DND-41 (cell line): ENCODE measurements around the gene BNC2.

Experiments used
- ATAC-seq: fragments of 200-7000 bp; cut with Tn5 transposase; 3 replicates; pipeline ENCODE4 v1.9.1; 2021; ENCODE audit warnings: low read depth; ENCODE audit not compliant: insufficient read depth
- DNase-seq: peaks from one replicate; pipeline ENCODE4 v3.0.0-alpha.2; 2020
- H2AFZ ChIP-seq: 2 replicates; pipeline ENCODE4 v1.6.0; 2012; ENCODE audit warnings: low read depth, low read length
- H3K27ac ChIP-seq: 2 replicates; pipeline ENCODE4 v1.5.1; 2012; ENCODE audit warnings: low read length, inconsistent platforms
- H3K27me3 ChIP-seq: fragments of 200-600 bp; sonication (generic); 2 replicates; pipeline ENCODE4 v1.6.0; 2012; ENCODE audit warnings: low read length, mild to moderate bottlenecking, inconsistent platforms; ENCODE audit not compliant: insufficient read depth, poor library complexity
- H3K36me3 ChIP-seq: 2 replicates; pipeline ENCODE4 v1.5.1; 2012; ENCODE audit warnings: low read length, inconsistent platforms; ENCODE audit not compliant: insufficient read depth
- H3K4me1 ChIP-seq: 2 replicates; pipeline ENCODE4 v1.5.1; 2012; ENCODE audit warnings: mild to moderate bottlenecking, low read length; ENCODE audit not compliant: insufficient read depth
- H3K4me2 ChIP-seq: 2 replicates; pipeline ENCODE4 v1.6.0; 2012; ENCODE audit warnings: mild to moderate bottlenecking, moderate library complexity, low read length, inconsistent platforms; ENCODE audit not compliant: insufficient read depth
- H3K4me3 ChIP-seq, 2 experiments: fragments of 200-600 bp in 1 of 2; shearing (Covaris generic) in 1 of 2; 2 replicates each; pipeline ENCODE4 v1.5.1; 2012 to 2016; ENCODE audit warnings: inconsistent platforms in 2 of 2, low read length in 2 of 2, mild to moderate bottlenecking in 2 of 2, low read depth in 1 of 2, moderate library complexity in 1 of 2
- H3K79me2 ChIP-seq: 2 replicates; pipeline ENCODE4 v1.6.0; 2012; ENCODE audit warnings: low read length, inconsistent platforms; ENCODE audit not compliant: insufficient read depth
- H3K9ac ChIP-seq: 2 replicates; pipeline ENCODE4 v1.6.0; 2012; ENCODE audit warnings: low read depth, mild to moderate bottlenecking, inconsistent platforms, low read length, moderate library complexity
- H3K9me3 ChIP-seq: 2 replicates; pipeline ENCODE4 v1.5.1; 2012; ENCODE audit warnings: low read length, moderate library complexity, mild to moderate bottlenecking, inconsistent platforms; ENCODE audit not compliant: insufficient read depth, severe bottlenecking
- H4K20me1 ChIP-seq: 2 replicates; pipeline ENCODE4 v1.6.0; 2012; ENCODE audit warnings: low read length; ENCODE audit not compliant: insufficient read depth
- EZH2 ChIP-seq: IDR thresholded peaks from 3 replicates; pipeline ENCODE4 v1.6.1; 2012; ENCODE audit warnings: borderline replicate concordance, low read depth, mild to moderate bottlenecking, moderate library complexity, low read length, inconsistent platforms; ENCODE audit not compliant: severe bottlenecking
- TF ChIP-seq, protein P1 (sequence below): IDR thresholded peaks from 2 replicates; pipeline ENCODE4 v1.5.1; 2012; ENCODE audit warnings: borderline replicate concordance, low read length, moderate library complexity, mild to moderate bottlenecking; ENCODE audit not compliant: poor library complexity, severe bottlenecking; ENCODE audit errors: extremely low read depth

Gene BNC2

DNA sequence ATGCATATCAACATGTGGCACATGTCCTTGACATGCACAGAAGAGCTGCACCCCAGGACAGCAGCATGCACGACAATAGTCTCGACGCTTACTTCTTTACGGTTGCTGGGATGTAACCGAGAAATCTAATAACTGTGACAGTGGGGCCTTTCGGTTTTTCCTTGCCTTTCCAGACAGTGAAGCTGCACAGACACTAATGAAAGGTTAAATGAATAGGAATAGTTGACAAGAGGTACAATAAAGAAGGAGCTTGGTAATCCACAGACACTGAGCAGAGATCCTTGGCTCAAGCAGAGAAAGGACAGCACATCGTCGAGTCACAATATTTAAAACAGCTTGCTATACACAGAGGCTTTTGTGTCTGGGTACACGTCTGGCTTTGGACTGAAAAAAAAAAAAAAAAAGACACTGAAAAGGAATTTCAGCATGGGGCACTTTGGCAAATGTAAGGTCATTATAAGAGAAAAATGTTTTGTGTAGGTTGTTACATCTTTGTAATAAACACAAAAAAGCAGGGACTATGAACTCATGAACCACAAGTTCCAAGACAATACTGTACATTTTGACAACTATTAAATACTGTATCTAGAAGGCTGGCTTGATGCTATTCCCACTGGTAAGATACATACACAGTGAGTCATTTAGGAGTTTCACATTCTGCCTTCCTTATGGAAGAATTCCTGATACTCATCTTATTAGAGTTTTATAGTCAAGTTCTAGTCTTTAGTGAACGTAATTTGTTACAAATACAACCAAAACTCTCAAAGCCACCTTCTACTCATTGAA, 5.6 kb downstream of the BNC2 start:
- Histone ChIP-seq H3K27ac (no peak overlapping the region), H3K79me2 (no peaks in the 10 kb centered on the region), H3K9me3 (no peaks in the 10 kb centered on the region), H2AFZ (no peak overlapping the region), H4K20me1 (0 out of 2 replicates have a peak, but pooled peaks cover 3% of the 10 kb centered on the region), H3K27me3 (peaks cover 12% of the 10 kb centered on the region), H3K9ac (no peak overlapping the region), H3K4me2 (no peak overlapping the region), H3K36me3 (no peaks in the 10 kb centered on the region), H3K4me1 (peaks cover 13% of the 10 kb centered on the region), H3K4me3 (no peak overlapping the region)
- TF ChIP-seq, protein P1, sequence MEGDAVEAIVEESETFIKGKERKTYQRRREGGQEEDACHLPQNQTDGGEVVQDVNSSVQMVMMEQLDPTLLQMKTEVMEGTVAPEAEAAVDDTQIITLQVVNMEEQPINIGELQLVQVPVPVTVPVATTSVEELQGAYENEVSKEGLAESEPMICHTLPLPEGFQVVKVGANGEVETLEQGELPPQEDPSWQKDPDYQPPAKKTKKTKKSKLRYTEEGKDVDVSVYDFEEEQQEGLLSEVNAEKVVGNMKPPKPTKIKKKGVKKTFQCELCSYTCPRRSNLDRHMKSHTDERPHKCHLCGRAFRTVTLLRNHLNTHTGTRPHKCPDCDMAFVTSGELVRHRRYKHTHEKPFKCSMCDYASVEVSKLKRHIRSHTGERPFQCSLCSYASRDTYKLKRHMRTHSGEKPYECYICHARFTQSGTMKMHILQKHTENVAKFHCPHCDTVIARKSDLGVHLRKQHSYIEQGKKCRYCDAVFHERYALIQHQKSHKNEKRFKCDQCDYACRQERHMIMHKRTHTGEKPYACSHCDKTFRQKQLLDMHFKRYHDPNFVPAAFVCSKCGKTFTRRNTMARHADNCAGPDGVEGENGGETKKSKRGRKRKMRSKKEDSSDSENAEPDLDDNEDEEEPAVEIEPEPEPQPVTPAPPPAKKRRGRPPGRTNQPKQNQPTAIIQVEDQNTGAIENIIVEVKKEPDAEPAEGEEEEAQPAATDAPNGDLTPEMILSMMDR = no peak
- no peak for TF ChIP-seq EZH2
- no peak for DNase-seq
- ATAC-seq = no peak

DNA sequence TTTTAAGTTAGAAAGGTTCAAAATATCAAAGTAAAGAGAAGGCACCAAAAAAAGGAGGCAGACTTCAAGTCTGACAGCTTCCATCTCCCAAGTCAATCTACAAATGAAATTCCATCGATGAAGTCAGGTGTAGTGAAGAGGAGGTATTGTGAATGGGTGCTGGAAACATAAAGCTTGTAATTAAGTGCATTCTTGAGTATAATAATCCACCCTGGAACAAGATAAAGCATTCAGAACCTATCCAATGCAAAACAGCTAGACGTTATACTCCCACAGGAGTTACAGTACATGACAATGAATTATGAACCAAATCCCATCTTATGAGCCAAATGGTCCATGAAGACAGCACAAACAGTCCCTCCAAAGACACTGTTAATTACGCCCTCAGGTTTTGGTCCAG, 22.3 kb downstream of the BNC2 start:
- no peak for DNase-seq
- Histone ChIP-seq H3K4me2 (no peak overlapping the region), H3K9ac (no peak overlapping the region), H3K9me3 (no peaks in the 10 kb centered on the region), H3K79me2 (no peaks in the 10 kb centered on the region), H2AFZ (no peak overlapping the region), H4K20me1 (no peaks in the 10 kb centered on the region), H3K4me1 (no peaks in the 10 kb centered on the region), H3K4me3 (no peak overlapping the region), H3K27me3 (no peaks in the 10 kb centered on the region), H3K36me3 (no peaks in the 10 kb centered on the region), H3K27ac (no peak overlapping the region)
- no peak for TF ChIP-seq EZH2
- TF ChIP-seq, protein P1 = no peak
- no peak for ATAC-seq

DNA sequence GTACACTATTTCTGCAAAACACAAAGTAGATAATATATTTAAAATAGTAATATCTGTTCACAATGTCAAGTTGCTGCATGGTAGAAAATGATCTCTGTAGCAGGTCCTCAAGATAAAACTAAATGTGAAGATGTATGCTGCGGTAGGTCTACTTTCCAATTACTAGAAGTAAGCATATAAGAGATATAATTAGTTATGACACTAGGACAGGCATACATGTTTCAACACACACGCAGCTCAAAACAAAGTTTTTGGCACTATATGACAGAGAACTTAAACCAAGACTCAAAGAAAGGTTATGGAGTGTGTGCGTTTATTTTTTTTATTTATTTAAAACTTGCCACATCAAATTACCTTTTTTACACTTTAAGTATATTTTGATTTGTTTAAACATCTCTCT, 23.5 kb downstream of the BNC2 start:
- Histone ChIP-seq H3K4me1 (no peaks in the 10 kb centered on the region), H3K27ac (no peak overlapping the region), H3K4me3 (no peak overlapping the region), H3K9ac (no peak overlapping the region), H3K27me3 (no peaks in the 10 kb centered on the region), H3K36me3 (no peaks in the 10 kb centered on the region), H3K9me3 (no peaks in the 10 kb centered on the region), H3K4me2 (no peak overlapping the region), H3K79me2 (no peaks in the 10 kb centered on the region), H4K20me1 (no peaks in the 10 kb centered on the region), H2AFZ (no peak overlapping the region)
- ATAC-seq (no peak), DNase-seq (no peak)
- TF ChIP-seq, protein P1 = no peak
- TF ChIP-seq EZH2 = no peak

DNA sequence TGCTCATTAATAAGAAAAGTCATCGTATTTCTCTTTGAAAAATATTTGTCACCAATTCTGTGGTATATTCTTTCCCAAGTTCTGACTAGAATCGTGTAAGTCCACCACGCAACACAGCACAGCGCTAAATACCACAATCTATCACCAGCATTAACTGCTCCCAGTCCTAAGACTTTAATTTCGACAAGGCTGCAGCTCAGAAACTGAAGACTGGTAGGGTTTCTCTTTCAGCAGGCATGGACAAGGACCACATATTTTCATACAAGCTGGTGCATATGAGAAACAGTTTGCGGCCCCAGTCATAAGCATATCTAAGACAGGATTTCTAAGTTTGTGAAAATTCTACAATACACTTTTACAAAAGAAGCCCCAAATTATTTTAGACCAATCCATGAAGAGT, 24.1 kb downstream of the BNC2 start:
- H3K4me2 ChIP-seq = no peak overlapping the region
- no peaks in the 10 kb centered on the region for H3K4me1 ChIP-seq
- DNase-seq (no peak), ATAC-seq (no peak)
- no peaks in the 10 kb centered on the region for H3K36me3 ChIP-seq
- no peaks in the 10 kb centered on the region for H3K9me3 ChIP-seq
- no peaks in the 10 kb centered on the region for H3K27me3 ChIP-seq
- no peak overlapping the region for H3K9ac ChIP-seq
- TF ChIP-seq, protein P1 = no peak
- H4K20me1 ChIP-seq = no peaks in the 10 kb centered on the region
- H2AFZ ChIP-seq = no peak overlapping the region
- no peak overlapping the region for H3K4me3 ChIP-seq
- no peak overlapping the region for H3K27ac ChIP-seq
- no peaks in the 10 kb centered on the region for H3K79me2 ChIP-seq
